HG02973 (cell line): ENCODE results near the gene CASP9.
"Not testable (repeated sequence)": the region's sequence is repeated elsewhere in the genome, so short reads cannot be mapped to it uniquely, and the experiment has no call there.

Experiments used
- ATAC-seq: cut with Tn5 transposase; IDR thresholded peaks from one replicate; pipeline ENCODE4 v1.9.1; 2021; ENCODE audit warnings: moderate library complexity; ENCODE audit not compliant: unreplicated experiment

CASP9 gene

DNA sequence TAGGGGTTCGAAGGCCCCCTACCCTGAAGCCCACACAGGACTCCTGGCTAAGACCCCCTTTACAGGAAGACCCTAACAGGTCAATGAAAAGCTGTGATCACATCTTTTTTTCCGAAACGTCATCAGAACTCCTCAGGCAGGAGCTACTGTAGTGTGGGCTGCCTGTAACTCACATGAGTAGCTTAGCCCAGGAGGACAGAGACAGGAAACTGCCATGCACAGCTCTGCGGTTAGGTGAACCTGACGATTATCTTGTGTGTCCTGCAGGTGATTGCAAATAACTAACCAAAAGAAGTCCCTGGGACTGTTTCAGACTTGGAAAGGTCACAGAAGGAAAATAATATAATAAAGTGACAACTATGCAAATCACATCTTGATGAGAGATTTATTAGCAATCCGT, 52.3 kb downstream of the CASP9 start:
- not testable (repeated sequence) for ATAC-seq

- not testable (repeated sequence) for ATAC-seq
Observed at GRCh38 chr1:15471067-15471466, 52.9 kb downstream of the CASP9 start.

DNA sequence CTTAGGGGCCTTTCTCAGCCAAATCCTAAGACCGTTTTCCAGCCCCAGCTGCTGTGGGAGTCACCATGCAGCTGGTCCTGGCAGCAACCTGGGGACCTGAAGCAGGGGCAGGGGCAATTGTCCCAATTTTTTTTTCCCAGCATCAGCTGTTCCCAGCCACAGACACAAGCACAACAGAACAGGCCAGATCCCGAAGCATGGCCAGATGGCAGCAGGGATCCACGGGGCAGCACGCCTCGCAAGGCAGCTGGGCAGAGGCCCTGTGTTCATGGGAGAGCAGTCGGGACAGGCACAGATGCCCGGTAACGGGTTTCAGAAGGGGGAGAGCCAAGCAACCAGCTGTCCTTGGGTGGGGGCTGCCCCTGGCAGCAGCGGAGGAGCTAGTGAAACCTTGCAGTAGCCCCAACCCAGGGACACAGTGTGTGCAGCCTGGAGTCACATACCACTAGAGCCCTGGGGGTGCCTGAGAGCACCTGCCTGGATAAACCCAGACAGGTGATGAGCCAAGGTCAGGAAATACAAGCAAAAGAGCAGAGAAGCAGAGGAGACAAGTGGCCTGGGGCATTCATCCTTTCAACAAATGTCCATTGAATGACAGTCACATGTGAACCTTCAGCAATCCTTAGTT, 54.1 kb downstream of the CASP9 start:
- ATAC-seq = not testable (repeated sequence)

DNA sequence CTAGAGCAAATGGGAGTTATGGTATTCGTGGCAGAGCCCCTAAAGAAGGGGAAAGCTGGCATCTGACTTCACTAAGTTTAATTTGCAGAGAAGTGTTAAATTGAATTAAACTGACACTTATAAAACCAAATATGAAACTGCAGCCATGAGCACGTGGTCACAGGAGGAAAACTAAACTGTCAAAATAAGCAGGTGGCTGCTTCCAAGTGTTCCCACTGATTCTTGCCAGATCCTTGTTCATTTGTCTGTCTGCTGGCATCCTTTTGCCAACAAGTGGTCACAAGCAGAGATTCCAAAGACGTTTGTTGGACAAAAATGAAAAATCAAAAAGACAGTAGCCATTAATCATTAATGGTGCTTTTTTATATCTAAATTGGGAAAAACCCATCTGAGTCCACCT, 54.7 kb downstream of the CASP9 start:
- no peak for ATAC-seq

DNA sequence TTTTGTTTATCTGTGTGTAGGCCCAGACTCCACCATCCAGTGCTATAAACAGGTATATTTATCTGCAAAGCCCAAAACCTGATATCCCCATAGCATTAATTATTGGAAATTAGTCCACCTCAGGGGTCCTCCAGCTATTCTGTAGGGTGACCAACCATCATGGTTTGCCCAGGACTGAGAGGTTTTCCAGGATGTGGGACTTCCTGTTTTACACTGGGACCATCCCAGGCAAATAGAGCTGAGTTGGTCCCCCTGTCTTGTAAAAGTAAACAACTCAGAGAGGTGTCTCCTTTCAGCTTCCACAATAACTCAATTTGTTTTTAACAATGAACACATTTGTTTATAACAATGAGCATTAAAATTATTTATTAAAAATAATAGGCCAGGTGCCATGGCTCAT, 55.9 kb downstream of the CASP9 start:
- ATAC-seq = no peak

GRCh38 chr1:15466955-15467625, 56.9 kb downstream of the CASP9 start:
- not testable (repeated sequence) for ATAC-seq

DNA sequence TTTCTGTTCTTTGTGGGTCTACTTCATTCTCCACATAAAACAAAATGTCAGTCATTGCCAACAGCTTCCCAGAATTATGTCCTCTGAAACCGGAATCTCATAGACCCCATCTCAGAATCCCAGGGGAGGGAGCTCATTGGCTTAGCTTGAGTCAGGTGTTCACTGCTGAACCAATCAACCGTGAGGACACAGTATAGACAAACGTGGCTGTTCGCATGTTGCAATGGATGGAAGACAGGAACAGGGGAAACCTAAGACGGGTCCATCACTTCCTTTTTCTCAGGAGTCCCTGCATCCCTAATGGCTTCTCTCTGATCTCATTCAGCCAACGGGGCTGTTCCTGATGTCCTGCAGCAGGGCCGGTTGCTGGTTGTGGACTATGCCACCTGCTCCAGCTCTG, 58.3 kb downstream of the CASP9 start:
- ATAC-seq = no peak

- not testable (repeated sequence) for ATAC-seq
Observed at GRCh38 chr1:15463926-15464322, 60.1 kb downstream of the CASP9 start.

DNA sequence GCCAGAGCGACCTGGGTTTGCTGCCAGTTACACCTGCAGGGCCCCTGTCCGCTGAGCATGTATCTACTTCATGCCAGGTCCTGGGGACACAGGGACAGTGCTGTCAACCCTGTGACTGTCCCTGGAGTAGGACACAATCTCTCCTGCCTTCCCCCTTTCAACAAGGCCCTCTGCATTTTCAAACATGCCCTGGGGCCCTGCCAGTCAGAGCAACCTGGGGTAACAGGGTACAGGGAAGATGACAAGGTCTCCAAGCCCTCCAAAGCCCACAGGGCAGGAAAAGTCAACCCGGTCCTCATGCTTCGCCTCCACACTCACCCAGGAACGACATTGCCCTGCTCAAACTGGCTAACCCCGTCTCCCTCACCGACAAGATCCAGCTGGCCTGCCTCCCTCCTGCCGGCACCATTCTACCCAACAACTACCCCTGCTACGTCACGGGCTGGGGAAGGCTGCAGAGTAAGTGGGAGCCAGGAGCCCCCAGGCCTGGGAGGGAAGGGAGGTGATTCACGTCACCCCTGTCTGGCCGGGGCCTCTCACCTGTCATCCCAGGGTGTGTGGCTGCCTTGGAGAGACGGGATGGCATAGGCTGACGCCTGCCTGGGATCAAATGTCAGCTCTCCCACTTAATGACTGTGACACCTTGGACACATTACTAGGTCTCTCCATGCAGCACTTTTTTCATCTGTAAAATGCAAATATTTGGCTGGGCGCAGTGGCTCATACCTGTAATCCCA, 60.8 kb downstream of the CASP9 start:
- not testable (repeated sequence) for ATAC-seq

GRCh38 chr1:15460708-15461095, 63.3 kb downstream of the CASP9 start:
- no peak for ATAC-seq

GRCh38 chr1:15459771-15460707, 64.0 kb downstream of the CASP9 start:
- ATAC-seq = no peak

GRCh38 chr1:15458388-15458787, 65.6 kb downstream of the CASP9 start:
- not testable (repeated sequence) for ATAC-seq

DNA sequence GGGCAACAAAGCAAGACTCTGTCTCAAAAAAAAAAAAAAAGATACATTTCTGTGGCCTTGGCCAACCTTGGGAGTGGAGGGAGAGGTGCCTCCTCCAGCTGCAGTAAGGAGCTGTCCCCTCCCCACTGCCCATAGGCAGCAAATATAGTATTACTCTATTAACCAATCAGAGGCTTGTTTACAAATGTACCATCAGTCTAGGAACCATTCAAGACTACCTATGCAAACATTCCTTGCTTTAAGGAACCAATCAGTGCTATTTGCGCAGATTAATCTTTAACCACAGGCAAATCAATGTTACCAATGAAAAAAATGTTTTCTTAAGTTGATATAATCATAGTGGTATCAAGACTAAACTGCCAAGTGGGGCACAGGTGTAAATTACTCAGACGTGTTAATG, 66.4 kb downstream of the CASP9 start:
- no peak for ATAC-seq

DNA sequence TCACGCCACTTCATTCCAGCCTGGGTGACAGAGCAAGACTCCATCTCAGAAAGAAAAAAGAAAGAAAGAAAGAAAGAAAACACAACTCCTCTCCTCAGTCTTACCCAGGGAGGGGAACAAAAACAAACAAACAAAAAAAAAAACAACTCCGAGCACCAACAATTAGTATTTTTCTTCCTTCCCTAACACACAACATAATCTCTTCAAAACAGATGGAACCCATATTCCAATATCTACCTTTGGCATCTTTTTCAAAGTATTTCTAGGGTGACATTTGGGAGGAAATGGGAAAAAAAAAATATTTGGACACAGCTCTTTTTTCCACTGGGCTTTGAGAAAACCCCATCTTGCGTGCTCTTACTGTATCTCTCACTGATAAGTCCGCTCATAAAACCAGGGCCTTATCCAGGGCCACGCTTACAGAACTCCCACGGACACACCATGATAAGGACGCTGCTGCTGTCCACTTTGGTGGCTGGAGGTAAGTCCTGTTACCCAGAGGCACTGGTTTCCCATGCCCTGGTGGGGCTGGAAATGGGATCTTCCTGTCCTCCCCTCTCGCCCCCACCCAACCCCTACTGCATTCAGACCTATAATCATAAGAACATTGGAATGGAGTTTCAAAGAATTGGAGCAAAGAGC, 67.6 kb downstream of the CASP9 start, which contains the start of gene CELA2A:
CELA2A (plus strand) TSS at position 420 of the 642 bp plus-strand sequence; CDS start at position 442, 22 bp downstream.
- ATAC-seq = no peak

DNA sequence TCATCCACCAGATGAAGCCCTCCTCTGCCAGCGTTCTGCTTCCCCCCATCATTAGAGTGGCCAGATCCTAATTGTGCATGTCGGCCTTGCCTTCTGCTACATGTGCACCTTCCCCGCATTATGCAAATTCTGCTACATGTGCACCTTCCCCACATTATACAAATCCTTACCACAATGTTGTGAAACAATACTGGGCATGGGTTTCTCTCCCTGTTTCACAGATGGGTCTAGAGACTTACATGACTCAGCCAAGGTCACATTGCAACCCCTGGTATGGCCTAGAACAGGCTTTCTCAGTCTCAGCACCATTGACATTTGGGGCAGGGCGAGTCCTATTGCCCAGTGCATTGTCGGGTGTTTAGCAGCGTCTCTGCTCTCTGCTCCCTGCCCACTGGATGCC, 68.5 kb downstream of the CASP9 start:
- ATAC-seq = no peak

DNA sequence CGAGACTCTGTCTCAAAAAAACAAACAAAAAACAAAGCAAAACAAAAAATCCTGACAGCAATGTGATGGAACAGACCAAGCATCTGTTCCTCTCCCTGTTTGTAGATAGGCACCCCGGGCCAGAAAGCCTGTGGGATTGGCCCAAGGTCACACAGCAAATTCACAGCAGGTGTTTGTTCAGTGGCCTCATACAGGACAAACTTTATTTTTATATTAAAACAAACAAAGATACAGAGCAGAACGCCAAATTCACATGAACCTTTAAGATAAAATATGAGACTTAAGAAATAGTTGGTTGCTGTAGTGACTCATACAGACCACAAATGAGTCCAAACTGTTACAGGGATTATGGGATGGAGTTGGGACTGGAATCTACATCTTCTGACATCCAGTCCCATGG, 69.8 kb downstream of the CASP9 start:
- ATAC-seq = no peak

- no peak for ATAC-seq
Observed at GRCh38 chr1:15453734-15454133, 70.3 kb downstream of the CASP9 start.

- ATAC-seq = no peak
Observed at GRCh38 chr1:15452866-15453571, 71.0 kb downstream of the CASP9 start.

GRCh38 chr1:15452216-15452615, 71.8 kb downstream of the CASP9 start:
- ATAC-seq = no peak
